Lower leg skin (tissue), 4 donors: ENCODE measurements around the gene RSPO4. TPM values are rescaled to one million over a fixed set of nuclear protein-coding genes. Genes with fewer than 3 reads are reported as not detected.

Experiments used
- DNase-seq, 2 donors: peaks; one replicate each; pipeline ENCODE4 v3.0.0-alpha.2; 2019; ENCODE audit warnings: low spot score in 2 of 2
- H3K4me3 ChIP-seq: fragments of 200-600 bp; sonication (generic); 2 replicates; pipeline ENCODE4 v1.5.1; 2017; ENCODE audit warnings: mild to moderate bottlenecking, low read depth; ENCODE audit not compliant: poor library complexity, severe bottlenecking
- POLR2A ChIP-seq, 2 donors: fragments of 450-650 bp; IDR thresholded peaks; one replicate each; pipeline ENCODE4 v1.6.1; 2016 to 2017; ENCODE audit warnings: antibody characterized with exemption in 2 of 2, mild to moderate bottlenecking in 1 of 2, moderate library complexity in 1 of 2
- WGBS, 2 donors: methylation state at CpG; one replicate each; pipeline ENCODE4 v1.1.5; 2018; 5-methylcytosine and 5-hydroxymethylcytosine counted together
- intact Hi-C: fragments of 100-400 bp; cut with DNase I; formaldehyde crosslinking; loops from one replicate; pipeline ENCODE4 v1.15.0; 2023; ENCODE audit warnings: low total_unique reads
- total RNA-seq, 4 donors: library from RNA; depleted of rRNA; stranded (reverse); fragments of >200 nt; gene quantifications; one replicate each; pipeline ENCODE4 v1.1.0, GENCODE V29; 2016
- TF ChIP-seq, protein P1 (sequence below), 3 donors: fragments of 450-650 bp; IDR thresholded peaks; one replicate each; pipeline ENCODE4 v1.5.1; 2016; ENCODE audit warnings: antibody characterized with exemption in 3 of 3, mild to moderate bottlenecking in 3 of 3, moderate library complexity in 2 of 3

Gene RSPO4
- total RNA-seq, 4 donors from 2014 or later: 0.13 to 0.59 TPM; not detected in 2

DNA sequence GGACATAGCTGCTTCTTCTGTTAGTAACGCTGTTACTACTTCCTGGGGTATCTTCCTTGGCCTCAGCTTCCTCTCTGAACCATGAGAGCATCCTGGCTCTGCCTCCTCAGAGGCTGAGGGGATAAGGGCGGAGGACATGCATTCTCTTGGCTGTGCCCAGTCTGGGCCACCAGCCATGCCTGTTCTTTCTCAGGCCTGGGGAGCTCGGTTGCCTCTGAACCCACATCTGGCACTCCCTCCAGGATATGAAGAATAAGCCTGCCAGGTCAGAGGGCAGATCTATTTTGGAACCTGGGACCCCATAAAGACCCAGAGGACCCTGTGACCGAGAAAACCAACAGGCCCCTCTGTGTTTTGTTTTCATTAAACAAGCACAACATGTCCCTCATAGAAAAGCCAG, 79.3 kb downstream of the RSPO4 start:
- peak in 1 of 2 donors; percentile 83 for DNase-seq
- WGBS, 2 donors: 34 to 44% methylated on average over 4 of the region's 4 CpGs
- no peak overlapping the region for H3K4me3 ChIP-seq
- TF ChIP-seq, protein P1, sequence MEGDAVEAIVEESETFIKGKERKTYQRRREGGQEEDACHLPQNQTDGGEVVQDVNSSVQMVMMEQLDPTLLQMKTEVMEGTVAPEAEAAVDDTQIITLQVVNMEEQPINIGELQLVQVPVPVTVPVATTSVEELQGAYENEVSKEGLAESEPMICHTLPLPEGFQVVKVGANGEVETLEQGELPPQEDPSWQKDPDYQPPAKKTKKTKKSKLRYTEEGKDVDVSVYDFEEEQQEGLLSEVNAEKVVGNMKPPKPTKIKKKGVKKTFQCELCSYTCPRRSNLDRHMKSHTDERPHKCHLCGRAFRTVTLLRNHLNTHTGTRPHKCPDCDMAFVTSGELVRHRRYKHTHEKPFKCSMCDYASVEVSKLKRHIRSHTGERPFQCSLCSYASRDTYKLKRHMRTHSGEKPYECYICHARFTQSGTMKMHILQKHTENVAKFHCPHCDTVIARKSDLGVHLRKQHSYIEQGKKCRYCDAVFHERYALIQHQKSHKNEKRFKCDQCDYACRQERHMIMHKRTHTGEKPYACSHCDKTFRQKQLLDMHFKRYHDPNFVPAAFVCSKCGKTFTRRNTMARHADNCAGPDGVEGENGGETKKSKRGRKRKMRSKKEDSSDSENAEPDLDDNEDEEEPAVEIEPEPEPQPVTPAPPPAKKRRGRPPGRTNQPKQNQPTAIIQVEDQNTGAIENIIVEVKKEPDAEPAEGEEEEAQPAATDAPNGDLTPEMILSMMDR (IDR thresholded peaks at IDR 0.05): no peak
- no peak for TF ChIP-seq POLR2A (IDR thresholded peaks at IDR 0.05)
- intact Hi-C loops: no loop called here

DNA sequence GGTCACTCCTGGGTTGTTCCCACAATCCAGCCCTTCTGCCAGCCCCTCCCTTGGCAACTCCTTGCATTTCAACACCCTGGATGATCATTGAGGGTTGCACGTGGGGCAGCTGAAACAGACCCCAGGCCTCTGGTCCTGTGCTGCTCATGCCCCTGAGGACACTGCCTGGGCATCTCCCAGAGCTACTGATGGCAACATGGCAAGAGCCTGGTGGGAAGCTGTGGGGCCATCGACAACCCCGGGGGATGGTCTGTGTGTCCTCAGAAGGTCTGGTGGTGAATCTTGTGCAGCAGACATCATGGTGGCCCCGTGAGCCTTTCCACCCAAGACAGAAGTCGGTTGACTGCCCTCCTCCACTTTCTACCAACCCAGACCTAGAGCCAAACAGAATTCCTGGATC, 81.0 kb downstream of the RSPO4 start:
- intact Hi-C loops: no loop called here
- TF ChIP-seq, protein P1 (IDR thresholded peaks at IDR 0.05): no peak
- TF ChIP-seq POLR2A (IDR thresholded peaks at IDR 0.05): no peak
- DNase-seq: peak in 1 of 2 donors; percentile 59

GRCh38 chr20:920311-920710, 81.8 kb downstream of the RSPO4 start:
- TF ChIP-seq, protein P1 (IDR thresholded peaks at IDR 0.05): no peak
- no peak for TF ChIP-seq POLR2A (IDR thresholded peaks at IDR 0.05)
- intact Hi-C loops: no loop called here
- 84 to 86% methylated on average over 4 of the region's 4 CpGs for WGBS, 2 donors
- peak in 1 of 2 donors; percentile 25 for DNase-seq
- H3K4me3 ChIP-seq: no peak overlapping the region

More for the DNA sequence above, 81.0 kb downstream of the RSPO4 start:
- 94% methylated on average over 5 of the region's 5 CpGs for WGBS, 2 donors
- H3K4me3 ChIP-seq: no peak overlapping the region

GRCh38 chr20:919491-919916, 82.6 kb downstream of the RSPO4 start:
- WGBS, 2 donors: 64 to 70% methylated on average over 5 of the region's 5 CpGs
- no peak for TF ChIP-seq POLR2A (IDR thresholded peaks at IDR 0.05)
- TF ChIP-seq, protein P1 (IDR thresholded peaks at IDR 0.05): no peak
- DNase-seq: peak in 1 of 2 donors; percentile 57
- intact Hi-C loops: loop anchor here (5.0 kb wide), 1 partner anchor 782 kb away; no protein-coding TSS in a partner anchor
- no peak overlapping the region for H3K4me3 ChIP-seq

GRCh38 chr20:917416-917815, 84.7 kb downstream of the RSPO4 start:
- H3K4me3 ChIP-seq: no peak overlapping the region
- DNase-seq: no peak
- no peak for TF ChIP-seq POLR2A (IDR thresholded peaks at IDR 0.05)
- TF ChIP-seq, protein P1 (IDR thresholded peaks at IDR 0.05): no peak
- intact Hi-C loops: loop anchor here (5.0 kb wide), 1 partner anchor 780 kb away; no protein-coding TSS in a partner anchor
- 57 to 58% methylated on average over 4 of the region's 4 CpGs for WGBS, 2 donors

DNA sequence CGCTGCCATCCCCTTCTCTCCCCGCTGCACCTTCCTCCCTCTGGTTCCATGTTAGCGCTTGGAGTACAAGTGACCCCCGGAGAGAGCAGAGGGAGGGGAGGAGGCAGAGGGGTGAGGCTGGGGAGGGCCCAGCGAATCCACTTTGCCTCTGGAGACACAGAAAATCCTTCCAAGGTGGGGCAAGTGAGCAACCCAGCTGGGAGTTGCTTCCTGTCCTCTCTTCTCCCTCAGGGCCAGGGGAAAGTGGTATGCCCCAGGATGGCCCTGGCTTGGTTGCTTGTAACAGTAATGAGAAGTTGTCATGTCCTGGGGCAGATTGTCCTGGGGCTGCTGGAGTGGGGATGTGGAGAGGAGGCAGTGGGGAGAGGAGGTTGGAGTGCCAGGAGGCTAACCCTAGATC, 85.3 kb downstream of the RSPO4 start:
- no peak overlapping the region for H3K4me3 ChIP-seq
- 41 to 51% methylated on average over 5 of the region's 5 CpGs for WGBS, 2 donors
- intact Hi-C loops: loop anchor here (5.0 kb wide), 1 partner anchor 780 kb away; no protein-coding TSS in a partner anchor
- peak in 1 of 2 donors; percentile 68 for DNase-seq
- TF ChIP-seq, protein P1 (IDR thresholded peaks at IDR 0.05): no peak
- TF ChIP-seq POLR2A (IDR thresholded peaks at IDR 0.05): no peak
